ENCODE results near the gene TP53AIP1.

The TP53AIP1 gene

GRCh38 chr11:128942817-128943427 lies at the start of gene TP53AIP1:
Gene TP53AIP1 (minus strand): TSS chr11:128942871. CDS start chr11:128937818, 5,053 bp downstream.
- DNase-seq, result no peak

- no peak for DNase-seq
Measured at GRCh38 chr11:128988242-128988970, 45.7 kb upstream of the TP53AIP1 start.

- no peak for DNase-seq
Measured at GRCh38 chr11:128985880-128986279, 43.2 kb upstream of the TP53AIP1 start.

- DNase-seq, result no peak
Measured at GRCh38 chr11:128983023-128983422, 40.4 kb upstream of the TP53AIP1 start.

- DNase-seq, result no peak
Measured at GRCh38 chr11:128981254-128981653, 38.6 kb upstream of the TP53AIP1 start.

- DNase-seq, result no peak
Measured at GRCh38 chr11:128970598-128971190, 28.0 kb upstream of the TP53AIP1 start.

GRCh38 chr11:128968916-128969315 lies 26.2 kb upstream of the TP53AIP1 start:
- DNase-seq, result no peak

- no peak for DNase-seq
Measured at GRCh38 chr11:128967578-128967977, 24.9 kb upstream of the TP53AIP1 start.

- no peak for DNase-seq
Measured at GRCh38 chr11:128965485-128965884, 22.8 kb upstream of the TP53AIP1 start.

GRCh38 chr11:128964463-128964930 lies 21.8 kb upstream of the TP53AIP1 start:
- DNase-seq, result no peak

- no peak for DNase-seq
Measured at GRCh38 chr11:128963744-128964325, 21.2 kb upstream of the TP53AIP1 start.

GRCh38 chr11:128962896-128963295 lies 20.2 kb upstream of the TP53AIP1 start:
- no peak for DNase-seq

- DNase-seq, result no peak
Measured at GRCh38 chr11:128961645-128962044, 19.0 kb upstream of the TP53AIP1 start.

- DNase-seq, result no peak
Measured at GRCh38 chr11:128957202-128957482, 14.5 kb upstream of the TP53AIP1 start.

- peak in 1 of 2 experiments; percentile 15 for DNase-seq
Measured at GRCh38 chr11:128956401-128957201, 13.9 kb upstream of the TP53AIP1 start.

- no peak for DNase-seq
Measured at GRCh38 chr11:128955636-128956035, 13.0 kb upstream of the TP53AIP1 start.

- no peak for DNase-seq
Measured at GRCh38 chr11:128953151-128953550, 10.5 kb upstream of the TP53AIP1 start.

GRCh38 chr11:128949791-128950454 lies 7.3 kb upstream of the TP53AIP1 start:
- DNase-seq, result no peak

GRCh38 chr11:128948583-128948982 lies 5.9 kb upstream of the TP53AIP1 start:
- DNase-seq, result no peak

- no peak for DNase-seq
Measured at GRCh38 chr11:128947773-128948172, 5.1 kb upstream of the TP53AIP1 start.

- no peak for DNase-seq
Measured at GRCh38 chr11:128946648-128947047, 4.0 kb upstream of the TP53AIP1 start.

GRCh38 chr11:128943428-128943976 lies 831 bp upstream of the TP53AIP1 start:
- DNase-seq, result no peak

Data from activated CD4-positive, alpha-beta T cell treated with anti-CD3 and anti-CD28 coated beads, Interleukin-2, amount 50 U/mL, for 48 hours (primary cell).